ENCODE results near the gene MIPOL1. TPM values are rescaled to one million over a fixed set of nuclear protein-coding genes. Genes with fewer than 3 reads are reported as not detected.

MIPOL1 gene
- total and polyA plus RNA-seq, 7 donors = 0.77 to 5.6 (median 5.1) TPM

GRCh38 chr14:37436519-37436918, 238.8 kb downstream of the MIPOL1 start:
- no peak for DNase-seq
- Histone ChIP-seq H3K4me1 (no peaks in the 10 kb centered on the region), H3K36me3 (ENCODE audit: insufficient read depth in 1 of 2, low read depth in 1 of 2) (no peaks in the 10 kb centered on the region), H3K4me3 (no peak overlapping the region), H3K9me3 (no peaks in the 10 kb centered on the region), H3K27ac (no peak overlapping the region), H3K27me3 (ENCODE audit: insufficient read depth in 3 of 3, low read length in 2 of 3) (no peaks in the 10 kb centered on the region)
- intact Hi-C loops (cut with DNase I) = no loop called here
- no peak for ATAC-seq
- no peak for TF ChIP-seq CTCF (IDR thresholded peaks at IDR 0.05)
- 91 to 93% (median 91%) methylated on average over 3 of the region's 3 CpGs for WGBS, 3 donors

DNA sequence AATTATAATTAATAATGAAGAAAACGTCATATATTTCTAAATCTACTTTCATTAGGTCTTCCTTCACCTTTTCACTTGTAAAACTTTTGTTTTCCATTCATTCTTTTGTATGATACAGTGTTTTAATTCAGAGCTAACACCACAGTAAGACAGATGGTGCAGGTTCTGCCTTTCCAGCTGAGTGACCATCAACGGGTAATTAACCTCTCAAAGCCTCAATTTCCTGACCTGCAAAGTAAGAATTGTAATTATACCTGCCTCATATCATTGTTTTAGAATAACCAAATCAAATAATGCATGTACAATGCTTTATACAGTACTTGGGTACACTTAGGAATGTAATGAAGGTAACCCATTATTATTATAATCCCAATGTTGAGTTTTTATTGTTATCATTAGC, 239.8 kb downstream of the MIPOL1 start:
- DNase-seq (no peak), ATAC-seq (no peak)
- no peak overlapping the region for H3K27ac ChIP-seq
- H3K4me3 ChIP-seq = no peak overlapping the region
- no peak for TF ChIP-seq CTCF (IDR thresholded peaks at IDR 0.05)
- H3K27me3 ChIP-seq (ENCODE audit: insufficient read depth in 3 of 3, low read length in 2 of 3) = no peaks in the 10 kb centered on the region
- no peaks in the 10 kb centered on the region for H3K4me1 ChIP-seq
- intact Hi-C loops (cut with DNase I) = no loop called here
- no peaks in the 10 kb centered on the region for H3K9me3 ChIP-seq
- no peaks in the 10 kb centered on the region for H3K36me3 ChIP-seq (ENCODE audit: insufficient read depth in 1 of 2, low read depth in 1 of 2)
- WGBS, 3 donors = 48 to 55% (median 53%) methylated on average over 2 of the region's 2 CpGs

GRCh38 chr14:37438444-37438843, 240.7 kb downstream of the MIPOL1 start:
- DNase-seq (no peak), ATAC-seq (no peak)
- H3K4me1 ChIP-seq = no peaks in the 10 kb centered on the region
- intact Hi-C loops (cut with DNase I) = no loop called here
- no peak for TF ChIP-seq CTCF (IDR thresholded peaks at IDR 0.05)
- 75 to 85% (median 81%) methylated on average over 2 of the region's 2 CpGs for WGBS, 3 donors
- no peak overlapping the region for H3K27ac ChIP-seq
- H3K4me3 ChIP-seq = no peak overlapping the region
- no peaks in the 10 kb centered on the region for H3K27me3 ChIP-seq (ENCODE audit: insufficient read depth in 3 of 3, low read length in 2 of 3)
- no peaks in the 10 kb centered on the region for H3K36me3 ChIP-seq (ENCODE audit: insufficient read depth in 1 of 2, low read depth in 1 of 2)
- no peaks in the 10 kb centered on the region for H3K9me3 ChIP-seq

- DNase-seq (no peak), ATAC-seq (no peak)
- Histone ChIP-seq H3K27me3 (ENCODE audit: insufficient read depth in 3 of 3, low read length in 2 of 3) (no peaks in the 10 kb centered on the region), H3K27ac (no peak overlapping the region), H3K9me3 (no peaks in the 10 kb centered on the region), H3K4me1 (no peaks in the 10 kb centered on the region), H3K4me3 (no peak overlapping the region), H3K36me3 (ENCODE audit: insufficient read depth in 1 of 2, low read depth in 1 of 2) (no peaks in the 10 kb centered on the region)
- intact Hi-C loops (cut with DNase I) = no loop called here
- no peak for TF ChIP-seq CTCF (IDR thresholded peaks at IDR 0.05)
- 95 to 97% (median 97%) methylated on average over 1 of the region's 1 CpG for whole genome bisulfite sequencing, 3 donors
Measured at GRCh38 chr14:37443461-37443860, 245.7 kb downstream of the MIPOL1 start.

DNA sequence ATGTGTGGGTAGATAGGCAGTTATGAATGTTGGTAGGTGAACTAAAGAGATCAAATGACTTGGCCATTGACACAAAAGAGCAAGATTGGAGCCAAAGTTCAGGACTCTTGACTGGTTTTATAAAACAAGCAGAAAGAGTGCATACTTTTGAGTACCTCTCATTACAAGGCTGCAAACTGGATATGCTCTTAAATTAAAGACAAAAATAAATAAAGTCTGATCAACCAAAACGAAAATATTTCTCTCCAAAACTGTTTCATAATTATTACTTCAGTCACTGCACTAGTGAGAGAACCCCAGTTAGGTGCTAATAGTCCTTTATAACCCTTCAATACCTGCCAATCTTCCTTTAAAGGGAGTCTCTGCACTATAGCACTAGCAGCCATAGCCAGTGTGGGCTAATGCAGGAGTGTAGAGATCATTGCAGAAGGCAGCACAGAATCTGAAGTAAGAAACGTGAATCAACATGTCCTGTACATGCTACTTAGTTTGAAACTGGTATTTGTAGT, 250.2 kb downstream of the MIPOL1 start:
- ATAC-seq = no peak
- DNase-seq = no peak
- Histone ChIP-seq H3K27ac (no peak overlapping the region), H3K4me3 (no peak overlapping the region), H3K36me3 (ENCODE audit: insufficient read depth in 1 of 2, low read depth in 1 of 2) (no peaks in the 10 kb centered on the region), H3K4me1 (no peaks in the 10 kb centered on the region), H3K9me3 (no peaks in the 10 kb centered on the region), H3K27me3 (ENCODE audit: insufficient read depth in 3 of 3, low read length in 2 of 3) (no peaks in the 10 kb centered on the region)
- TF ChIP-seq CTCF (IDR thresholded peaks at IDR 0.05) = no peak
- intact Hi-C loops (cut with DNase I) = no loop called here
- 45 to 46% (median 46%) methylated on average over 2 of the region's 2 CpGs for WGBS, 3 donors

All from psoas muscle (tissue), 8 donors.